ENCODE data around the gene THSD7B.

DNA sequence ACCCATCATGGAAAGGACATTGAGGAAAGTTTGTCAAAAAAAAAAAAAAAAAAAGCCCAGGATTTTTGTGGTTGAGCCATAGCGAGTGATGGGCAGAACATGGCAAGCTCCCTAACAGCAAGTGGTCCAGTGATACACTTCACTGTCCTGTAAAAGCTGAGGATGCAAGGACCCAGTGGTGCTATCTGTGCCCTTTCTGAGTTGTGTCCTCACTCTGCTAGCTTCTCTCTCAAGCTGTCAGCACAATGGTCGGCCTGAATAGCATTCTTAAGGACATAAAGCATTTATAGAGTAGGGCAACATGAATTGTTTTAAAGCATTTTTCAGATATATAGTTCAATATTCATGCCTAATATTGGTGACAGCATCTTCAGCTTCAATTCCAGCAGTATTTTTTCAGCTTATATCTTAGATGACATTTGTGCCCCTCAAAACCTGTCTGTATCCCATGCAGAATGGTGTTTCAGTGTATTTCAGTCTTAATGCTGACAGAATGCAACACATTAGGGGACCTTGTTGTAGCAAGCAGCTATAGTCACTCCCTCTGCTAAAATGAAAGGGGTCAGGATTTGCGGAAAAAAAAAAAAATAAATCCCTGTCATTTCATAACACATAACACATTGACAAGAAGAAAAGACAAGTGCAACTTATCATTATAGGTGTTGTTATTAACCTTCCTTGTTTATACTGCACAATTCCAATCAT, 496.7 kb downstream of the THSD7B start:
- TF ChIP-seq POLR2AphosphoS5 (IDR thresholded peaks at IDR 0.05): no peak
- TF ChIP-seq, protein P1, sequence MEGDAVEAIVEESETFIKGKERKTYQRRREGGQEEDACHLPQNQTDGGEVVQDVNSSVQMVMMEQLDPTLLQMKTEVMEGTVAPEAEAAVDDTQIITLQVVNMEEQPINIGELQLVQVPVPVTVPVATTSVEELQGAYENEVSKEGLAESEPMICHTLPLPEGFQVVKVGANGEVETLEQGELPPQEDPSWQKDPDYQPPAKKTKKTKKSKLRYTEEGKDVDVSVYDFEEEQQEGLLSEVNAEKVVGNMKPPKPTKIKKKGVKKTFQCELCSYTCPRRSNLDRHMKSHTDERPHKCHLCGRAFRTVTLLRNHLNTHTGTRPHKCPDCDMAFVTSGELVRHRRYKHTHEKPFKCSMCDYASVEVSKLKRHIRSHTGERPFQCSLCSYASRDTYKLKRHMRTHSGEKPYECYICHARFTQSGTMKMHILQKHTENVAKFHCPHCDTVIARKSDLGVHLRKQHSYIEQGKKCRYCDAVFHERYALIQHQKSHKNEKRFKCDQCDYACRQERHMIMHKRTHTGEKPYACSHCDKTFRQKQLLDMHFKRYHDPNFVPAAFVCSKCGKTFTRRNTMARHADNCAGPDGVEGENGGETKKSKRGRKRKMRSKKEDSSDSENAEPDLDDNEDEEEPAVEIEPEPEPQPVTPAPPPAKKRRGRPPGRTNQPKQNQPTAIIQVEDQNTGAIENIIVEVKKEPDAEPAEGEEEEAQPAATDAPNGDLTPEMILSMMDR (IDR thresholded peaks at IDR 0.05; ENCODE audit: poor library complexity, severe bottlenecking): no peak
- TF ChIP-seq RAD21 (conservative IDR thresholded peaks at IDR 0.05): no peak
- TF ChIP-seq, protein P2, sequence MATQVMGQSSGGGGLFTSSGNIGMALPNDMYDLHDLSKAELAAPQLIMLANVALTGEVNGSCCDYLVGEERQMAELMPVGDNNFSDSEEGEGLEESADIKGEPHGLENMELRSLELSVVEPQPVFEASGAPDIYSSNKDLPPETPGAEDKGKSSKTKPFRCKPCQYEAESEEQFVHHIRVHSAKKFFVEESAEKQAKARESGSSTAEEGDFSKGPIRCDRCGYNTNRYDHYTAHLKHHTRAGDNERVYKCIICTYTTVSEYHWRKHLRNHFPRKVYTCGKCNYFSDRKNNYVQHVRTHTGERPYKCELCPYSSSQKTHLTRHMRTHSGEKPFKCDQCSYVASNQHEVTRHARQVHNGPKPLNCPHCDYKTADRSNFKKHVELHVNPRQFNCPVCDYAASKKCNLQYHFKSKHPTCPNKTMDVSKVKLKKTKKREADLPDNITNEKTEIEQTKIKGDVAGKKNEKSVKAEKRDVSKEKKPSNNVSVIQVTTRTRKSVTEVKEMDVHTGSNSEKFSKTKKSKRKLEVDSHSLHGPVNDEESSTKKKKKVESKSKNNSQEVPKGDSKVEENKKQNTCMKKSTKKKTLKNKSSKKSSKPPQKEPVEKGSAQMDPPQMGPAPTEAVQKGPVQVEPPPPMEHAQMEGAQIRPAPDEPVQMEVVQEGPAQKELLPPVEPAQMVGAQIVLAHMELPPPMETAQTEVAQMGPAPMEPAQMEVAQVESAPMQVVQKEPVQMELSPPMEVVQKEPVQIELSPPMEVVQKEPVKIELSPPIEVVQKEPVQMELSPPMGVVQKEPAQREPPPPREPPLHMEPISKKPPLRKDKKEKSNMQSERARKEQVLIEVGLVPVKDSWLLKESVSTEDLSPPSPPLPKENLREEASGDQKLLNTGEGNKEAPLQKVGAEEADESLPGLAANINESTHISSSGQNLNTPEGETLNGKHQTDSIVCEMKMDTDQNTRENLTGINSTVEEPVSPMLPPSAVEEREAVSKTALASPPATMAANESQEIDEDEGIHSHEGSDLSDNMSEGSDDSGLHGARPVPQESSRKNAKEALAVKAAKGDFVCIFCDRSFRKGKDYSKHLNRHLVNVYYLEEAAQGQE (IDR thresholded peaks at IDR 0.05; ENCODE audit: borderline replicate concordance): no peak
